Transverse colon (tissue), 4 donors: ENCODE data around the gene DARS1. TPM values are rescaled to one million over a fixed set of nuclear protein-coding genes. Genes with fewer than 3 reads are reported as not detected.

Source experiments
- DNase-seq: peaks from one replicate; pipeline ENCODE4 v3.0.0-alpha.2; 2019
- H3K27ac ChIP-seq, 4 donors: fragments of 200-600 bp; sonication (generic); 2 replicates each; pipeline ENCODE4 v1.5.1; 2016 to 2018; ENCODE audit warnings: inconsistent platforms in 4 of 4
- H3K27me3 ChIP-seq: fragments of 200-600 bp; sonication (generic); 2 replicates; pipeline ENCODE4 v1.5.1; 2017; ENCODE audit warnings: inconsistent platforms
- H3K36me3 ChIP-seq, 4 donors: fragments of 200-600 bp; sonication (generic); 2 replicates each; pipeline ENCODE4 v1.5.1; 2017 to 2019; ENCODE audit warnings: inconsistent platforms in 4 of 4
- H3K4me1 ChIP-seq, 4 donors: fragments of 200-600 bp; sonication (generic); 2 replicates each; pipeline ENCODE4 v1.5.1; 2017 to 2020; ENCODE audit warnings: inconsistent platforms in 4 of 4
- H3K4me3 ChIP-seq, 4 donors: fragments of 200-600 bp; sonication (generic); 1 replicate in 1 of 4; 2 replicates in 3 of 4; pipeline versions ENCODE4 v1.5.1 to v1.6.1; 2017 to 2019; ENCODE audit warnings: inconsistent platforms in 4 of 4
- H3K9me3 ChIP-seq, 2 donors: fragments of 200-600 bp; sonication (generic); 2 replicates each; pipeline ENCODE4 v1.5.1; 2017 to 2019; ENCODE audit warnings: inconsistent platforms in 2 of 2
- CTCF ChIP-seq, 5 experiments: fragments of 200-600 bp in 3 of 5; fragments of 450-650 bp in 2 of 5; sonication (generic) in 3 of 5; IDR thresholded peaks; 1 replicate in 2 of 5; 2 replicates in 3 of 5; pipeline ENCODE4 v1.5.1; 2016 to 2017; ENCODE audit warnings: antibody characterized with exemption in 5 of 5, inconsistent platforms in 3 of 5, mild to moderate bottlenecking in 2 of 5, moderate library complexity in 1 of 5
- EP300 ChIP-seq: sonication (generic); formaldehyde crosslinking; IDR thresholded peaks from one replicate; pipeline ENCODE4 v1.6.1; 2017; ENCODE audit warnings: antibody characterized with exemption, low read depth
- POLR2A ChIP-seq: fragments of 450-650 bp; IDR thresholded peaks from one replicate; pipeline ENCODE4 v1.6.1; 2016; ENCODE audit warnings: antibody characterized with exemption, mild to moderate bottlenecking, moderate library complexity
- POLR2AphosphoS5 ChIP-seq, 3 donors: sonication (generic); formaldehyde crosslinking; IDR thresholded peaks; one replicate each; pipeline ENCODE4 v1.6.1; 2016; ENCODE audit warnings: antibody characterized with exemption in 3 of 3
- WGBS, 2 donors: methylation state at CpG; one replicate each; pipeline ENCODE4 v1.1.5; 2018; ENCODE audit warnings: low coverage in 1 of 2; 5-methylcytosine and 5-hydroxymethylcytosine counted together
- in situ Hi-C, 4 donors: fragments of 200-750 bp; cut with MboI; loops; one replicate each; pipeline versions ENCODE4 v1.15.0 to v1.15.1; 2017; ENCODE audit warnings: low sequenced_read_pairs in 3 of 4, low pct_ligation_motif_present in 1 of 4, low pct_unique_long_range_greater_than_20kb in 1 of 4
- intact Hi-C: fragments of 100-400 bp; cut with DNase I; formaldehyde crosslinking; loops from one replicate; pipeline ENCODE4 v1.15.1; 2023; ENCODE audit warnings: low total_unique reads
- total RNA-seq, 4 donors: library from RNA; depleted of rRNA; stranded (reverse); fragments of >200 nt; gene quantifications; one replicate each; pipeline ENCODE4 v1.1.0, GENCODE V29; 2016

DARS1 gene
- total RNA-seq, 4 donors from 2014 or later = 20.5 to 42.3 (median 37.4) TPM

- peak overlapping the region; percentile 93 to 97 (median 95) for H3K27ac ChIP-seq
- TF ChIP-seq POLR2AphosphoS5 (IDR thresholded peaks at IDR 0.05) (no peak), POLR2A (no peak), CTCF (IDR thresholded peaks at IDR 0.05) (no peak), EP300 (no peak)
- peaks cover 7 to 40% (median 13%) of the 10 kb centered on the region in 4 donors for H3K4me1 ChIP-seq
- intact Hi-C loops (no loop called here), in situ Hi-C loops (no loop called here)
- peaks cover 0 to 4% (median 0%) of the 10 kb centered on the region in 4 donors for H3K36me3 ChIP-seq
- WGBS, 2 donors = 5 to 9% methylated on average over 5 to 6 of the region's 6 CpGs
- H3K9me3 ChIP-seq = no peaks in the 10 kb centered on the region
- peak overlapping the region; percentile 88 to 97 (median 92) for H3K4me3 ChIP-seq
- H3K27me3 ChIP-seq = no peaks in the 10 kb centered on the region
- no peak for DNase-seq
Observed at GRCh38 chr2:135984199-135985017, 1.0 kb downstream of the DARS1 start.

- no peak for DNase-seq
- peaks cover 7 to 36% (median 11%) of the 10 kb centered on the region in 4 donors for H3K4me1 ChIP-seq
- H3K27me3 ChIP-seq = no peaks in the 10 kb centered on the region
- intact Hi-C loops = no loop called here
- in situ Hi-C loops = no loop called here
- no peaks in the 10 kb centered on the region for H3K9me3 ChIP-seq
- no peak overlapping the region for H3K4me3 ChIP-seq
- peak overlapping the region in 2 of 4 donors; percentile 3 to 47 for H3K27ac ChIP-seq
- WGBS, 2 donors = 65 to 81% methylated on average over 4 to 5 of the region's 5 CpGs
- H3K36me3 ChIP-seq = peaks cover 0 to 35% (median 11%) of the 10 kb centered on the region in 4 donors
- TF ChIP-seq POLR2A = no peak
- TF ChIP-seq POLR2AphosphoS5 (IDR thresholded peaks at IDR 0.05) = peak; percentile 14 to 78 (median 61)
Observed at GRCh38 chr2:135980434-135981079, 4.9 kb downstream of the DARS1 start.

GRCh38 chr2:135975702-135976101, 9.7 kb downstream of the DARS1 start:
- Histone ChIP-seq H3K9me3 (no peaks in the 10 kb centered on the region), H3K27ac (no peak overlapping the region), H3K27me3 (no peaks in the 10 kb centered on the region), H3K4me3 (no peak overlapping the region), H3K4me1 (peaks cover 0 to 10% (median 0%) of the 10 kb centered on the region in 4 donors), H3K36me3 (peaks cover 0 to 41% (median 16%) of the 10 kb centered on the region in 4 donors)
- in situ Hi-C loops (no loop called here), intact Hi-C loops (no loop called here)
- no peak for DNase-seq
- TF ChIP-seq EP300 = no peak
- TF ChIP-seq POLR2AphosphoS5 (IDR thresholded peaks at IDR 0.05) = no peak
- TF ChIP-seq CTCF (IDR thresholded peaks at IDR 0.05) = no peak
- TF ChIP-seq POLR2A = no peak
- WGBS, 2 donors = 93% methylated on average over 2 of the region's 2 CpGs; no CpG with 5 or more reads in 1 of the 2 donors

GRCh38 chr2:135974036-135974435, 11.4 kb downstream of the DARS1 start:
- TF ChIP-seq POLR2A (no peak), POLR2AphosphoS5 (IDR thresholded peaks at IDR 0.05) (peak in 1 of 3 donors; percentile 7), CTCF (IDR thresholded peaks at IDR 0.05) (no peak), EP300 (no peak)
- no peaks in the 10 kb centered on the region for H3K27me3 ChIP-seq
- no peaks in the 10 kb centered on the region for H3K4me1 ChIP-seq
- no peak overlapping the region for H3K27ac ChIP-seq
- intact Hi-C loops (no loop called here), in situ Hi-C loops (no loop called here)
- peaks cover 0 to 39% (median 15%) of the 10 kb centered on the region in 4 donors for H3K36me3 ChIP-seq
- no peaks in the 10 kb centered on the region for H3K9me3 ChIP-seq
- DNase-seq = no peak
- no peak overlapping the region for H3K4me3 ChIP-seq
- 89 to 98% methylated on average over 5 of the region's 5 CpGs for WGBS, 2 donors
